Bronchial smooth muscle cell (primary cell): ENCODE measurements around the gene NFIX. TPM values are rescaled to one million over a fixed set of nuclear protein-coding genes. Genes with fewer than 3 reads are reported as not detected.

Experiments
- total RNA-seq: library from RNA; depleted of rRNA; stranded (reverse); fragments of >200 nt; gene quantifications from 2 replicates; pipeline ENCODE4 v1.2.1, GENCODE V29; 2014

The NFIX gene
- 95.4 and 122 TPM in 2 replicates for total RNA-seq

GRCh38 chr19:12994701-12995595 lies at the start of gene NFIX:
NFIX (plus strand) TSS chr19:12995475; CDS start chr19:12995838, 363 bp downstream.

GRCh38 chr19:12945479-12946091 lies 49.7 kb upstream of the NFIX start, which contains the start of gene RAD23A:
RAD23A (plus strand) TSS chr19:12945862; CDS start chr19:12945949, 87 bp downstream.

GRCh38 chr19:12956446-12957388 lies 38.6 kb upstream of the NFIX start, which contains the start of gene GADD45GIP1:
GADD45GIP1 (minus strand) TSS chr19:12957223; CDS start chr19:12957212, 11 bp downstream.

GRCh38 chr19:12969292-12969988 lies 25.8 kb upstream of the NFIX start, which contains the start of gene DAND5:
DAND5 (plus strand) TSS chr19:12969576; CDS start chr19:12969661, 85 bp downstream.

GRCh38 chr19:13102666-13103580 lies 107.6 kb downstream of the NFIX start, which contains the start of gene LYL1:
LYL1 (minus strand) TSS chr19:13102858; CDS start chr19:13101171, 1,687 bp downstream.

GRCh38 chr19:13116282-13117175 lies 121.3 kb downstream of the NFIX start, which contains the start of gene TRMT1:
TRMT1 (minus strand) TSS chr19:13116740; CDS start chr19:13116399, 341 bp downstream.

GRCh38 chr19:13117772-13118423 lies 122.6 kb downstream of the NFIX start, which contains the start of gene NACC1:
NACC1 (plus strand) TSS chr19:13118264; CDS start chr19:13135208, 16,944 bp downstream.

Other genes with a start within 250 kb of the NFIX start
- under 0.01 TPM in 2 replicates for gene BEST2, start 243.7 kb upstream of the NFIX start, total RNA-seq
- gene HOOK2, start 219.9 kb upstream of the NFIX start, total RNA-seq: 16.4 and 22.4 TPM in 2 replicates
- gene JUNB, start 204.0 kb upstream of the NFIX start, total RNA-seq: 37.8 and 47.2 TPM in 2 replicates
- gene PRDX2, start 193.7 kb upstream of the NFIX start, total RNA-seq: 130 and 210 TPM in 2 replicates
- 0.16 and 0.43 TPM in 2 replicates for gene THSD8, start 193.4 kb upstream of the NFIX start, total RNA-seq
- 7.6 TPM in 2 replicates for gene RNASEH2A, start 188.9 kb upstream of the NFIX start, total RNA-seq
- gene RTBDN, start 160.9 kb upstream of the NFIX start, total RNA-seq: 0.47 TPM in 1 of 2 replicates, not detected in the other
- 0.95 and 1.2 TPM in 2 replicates for gene MAST1, start 157.0 kb upstream of the NFIX start, total RNA-seq
- gene DNASE2, start 114.0 kb upstream of the NFIX start, total RNA-seq: 22.5 and 31.5 TPM in 2 replicates
- gene KLF1, start 108.3 kb upstream of the NFIX start, total RNA-seq: not detected in 2 replicates
- gene GCDH, start 104.3 kb upstream of the NFIX start, total RNA-seq: 12.4 and 14.8 TPM in 2 replicates
- 0.09 TPM in 1 of 2 replicates, not detected in the other for gene SYCE2, start 76.2 kb upstream of the NFIX start, total RNA-seq
- 27.2 and 30.9 TPM in 2 replicates for gene FARSA, start 61.8 kb upstream of the NFIX start, total RNA-seq
- gene CALR, start 56.9 kb upstream of the NFIX start, total RNA-seq: 1,315 and 1,411 TPM in 2 replicates
- 38.6 and 51.9 TPM in 2 replicates for gene RAD23A, start 49.6 kb upstream of the NFIX start, total RNA-seq
- 15.8 and 27.1 TPM in 2 replicates for gene GADD45GIP1, start 38.3 kb upstream of the NFIX start, total RNA-seq
- not detected in 2 replicates for gene DAND5, start 25.9 kb upstream of the NFIX start, total RNA-seq
- 0.32 and 0.34 TPM in 2 replicates for gene LYL1, start 107.4 kb downstream of the NFIX start, total RNA-seq
- 22.5 and 24.2 TPM in 2 replicates for gene TRMT1, start 121.3 kb downstream of the NFIX start, total RNA-seq
- gene NACC1, start 122.8 kb downstream of the NFIX start, total RNA-seq: 19.6 and 29.3 TPM in 2 replicates
- 76.8 and 92.4 TPM in 2 replicates for gene STX10, start 154.9 kb downstream of the NFIX start, total RNA-seq
- gene IER2, start 154.9 kb downstream of the NFIX start, total RNA-seq: 8.7 and 9.8 TPM in 2 replicates